ENCODE results near the gene CCL13.

GRCh38 chr17:34339138-34339770 lies 17.0 kb upstream of the CCL13 start:
- TF ChIP-seq CTCF (conservative IDR thresholded peaks at IDR 0.05) (no peak), EZH2 (IDR thresholded peaks at IDR 0.05; ENCODE audit: low read depth) (no peak)
